Measurements from ENCODE around the gene NEXN.

The NEXN gene

DNA sequence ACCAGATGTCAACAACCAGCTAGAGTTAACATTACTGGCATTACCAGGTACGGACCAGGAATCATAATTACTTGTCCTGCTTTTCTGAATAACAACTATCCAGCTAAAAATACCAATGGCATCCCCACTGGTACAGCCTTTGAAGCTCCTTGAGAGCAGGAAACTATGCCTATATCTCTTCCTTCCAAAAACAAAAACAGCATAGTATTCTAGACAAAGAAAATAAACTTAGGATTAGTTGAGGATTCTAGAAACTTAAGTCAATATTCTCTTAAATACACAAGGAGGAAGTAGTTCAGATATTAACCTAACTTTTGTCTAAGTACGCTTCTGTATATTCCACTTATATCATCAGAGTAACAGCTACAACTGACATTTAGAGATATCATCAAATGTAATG is 87.5 kb downstream of the NEXN start:
- no peaks in the 10 kb centered on the region for H3K27me3 ChIP-seq (ENCODE audit: control insufficient read depth, low read length)

DNA sequence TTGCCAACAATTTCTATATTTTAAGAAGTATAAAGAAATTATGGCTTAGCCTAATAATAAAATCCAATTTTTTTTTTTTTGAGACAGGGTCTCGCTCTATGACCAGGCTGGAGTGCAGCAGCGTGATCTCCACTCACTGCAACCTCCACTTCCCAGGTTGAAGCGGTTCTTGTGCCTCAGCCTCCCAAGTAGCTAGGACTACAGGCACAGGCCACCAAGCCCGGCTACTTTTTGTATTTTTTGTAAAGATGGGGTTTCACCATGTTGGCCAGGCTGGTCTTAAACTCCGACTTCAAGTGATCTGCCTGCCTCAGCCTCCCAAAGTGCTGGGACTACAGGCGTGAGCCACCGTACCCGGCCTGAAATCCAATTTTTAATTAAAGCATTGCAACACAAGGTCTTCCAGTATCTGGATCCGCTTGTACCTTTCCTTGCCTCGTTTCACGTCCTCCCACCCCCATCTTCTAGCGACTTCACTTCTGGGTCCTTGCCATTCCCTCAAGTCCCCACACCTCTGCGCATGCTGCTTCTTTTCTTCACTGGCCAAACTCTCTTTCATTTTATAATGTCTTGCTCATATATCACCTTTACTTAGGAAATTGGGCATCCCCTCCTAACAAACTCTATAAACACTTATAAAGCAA is 88.1 kb downstream of the NEXN start:
- Histone ChIP-seq H3K4me3 (ENCODE audit: low read length) (peak overlapping the region; percentile 86), H3K4me1 (ENCODE audit: control insufficient read depth, low read length) (peaks cover 44% of the 10 kb centered on the region), H4K20me1 (ENCODE audit: control insufficient read depth, insufficient read depth, low read depth, low read length) (peaks cover 49% of the 10 kb centered on the region), H3K4me2 (ENCODE audit: low read length) (peak overlapping the region; percentile 87), H3K79me2 (ENCODE audit: control insufficient read depth, low read length) (peaks cover 96% of the 10 kb centered on the region), H3K9me2 (replicated peaks; ENCODE audit: control insufficient read depth, low read length) (no peaks in the 10 kb centered on the region), H3K9me3 (ENCODE audit: control insufficient read depth, insufficient read depth, low read length) (no peaks in the 10 kb centered on the region), H3K27me3 (ENCODE audit: control insufficient read depth, low read length) (no peaks in the 10 kb centered on the region), H3F3A (ENCODE audit: control insufficient read depth, insufficient read depth) (no peaks in the 10 kb centered on the region; the same call in 1 of the 2 replicates), H3K36me3 (ENCODE audit: control insufficient read depth, low read length) (peaks cover 73% of the 10 kb centered on the region), H3K27ac (ENCODE audit: low read depth, low read length) (no peak overlapping the region)
- TF ChIP-seq CTCF (IDR thresholded peaks at IDR 0.05; ENCODE audit: low read depth, low read length, poor library complexity, severe bottlenecking) (no peak), EZH2phosphoT487 (IDR thresholded peaks at IDR 0.05; ENCODE audit: borderline replicate concordance, low read length) (no peak)

More for the DNA sequence above, 87.5 kb downstream of the NEXN start:
- Histone ChIP-seq H3F3A (ENCODE audit: control insufficient read depth, insufficient read depth) (no peaks in the 10 kb centered on the region; the same call in 1 of the 2 replicates), H3K4me1 (ENCODE audit: control insufficient read depth, low read length) (peaks cover 38% of the 10 kb centered on the region), H4K20me1 (ENCODE audit: control insufficient read depth, insufficient read depth, low read depth, low read length) (peaks cover 49% of the 10 kb centered on the region), H3K9me3 (ENCODE audit: control insufficient read depth, insufficient read depth, low read length) (no peaks in the 10 kb centered on the region), H3K9me2 (replicated peaks; ENCODE audit: control insufficient read depth, low read length) (no peaks in the 10 kb centered on the region), H3K4me2 (ENCODE audit: low read length) (peak overlapping the region; percentile 87), H3K4me3 (ENCODE audit: low read length) (peak overlapping the region; percentile 86), H3K79me2 (ENCODE audit: control insufficient read depth, low read length) (peaks cover 96% of the 10 kb centered on the region), H3K27ac (ENCODE audit: low read depth, low read length) (no peak overlapping the region), H3K36me3 (ENCODE audit: control insufficient read depth, low read length) (peaks cover 74% of the 10 kb centered on the region)
- TF ChIP-seq EZH2phosphoT487 (IDR thresholded peaks at IDR 0.05; ENCODE audit: borderline replicate concordance, low read length) (no peak), CTCF (IDR thresholded peaks at IDR 0.05; ENCODE audit: low read depth, low read length, poor library complexity, severe bottlenecking) (no peak)

DNA sequence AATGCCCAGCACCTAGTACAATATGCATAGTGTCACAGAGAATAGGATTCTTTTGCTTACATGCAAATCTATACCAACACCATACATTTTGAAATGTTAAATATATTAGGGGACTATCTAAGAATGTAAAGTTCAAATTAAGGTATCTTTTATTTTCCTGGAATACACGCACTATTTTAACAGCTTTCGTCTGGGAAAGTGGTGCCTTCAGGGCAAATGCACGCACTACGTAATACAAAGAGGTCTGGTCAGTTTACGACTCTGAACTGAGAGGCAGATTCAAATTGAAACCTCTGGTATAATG is 89.5 kb downstream of the NEXN start:
- no peaks in the 10 kb centered on the region for H3K9me2 ChIP-seq (replicated peaks; ENCODE audit: control insufficient read depth, low read length)
- H3K4me3 ChIP-seq (ENCODE audit: low read length): peak overlapping the region; percentile 86
- peak overlapping the region; percentile 86 for H3K27ac ChIP-seq (ENCODE audit: low read depth, low read length)
- H3F3A ChIP-seq (ENCODE audit: control insufficient read depth, insufficient read depth): no peaks in the 10 kb centered on the region; the same call in 1 of the 2 replicates
- H3K79me2 ChIP-seq (ENCODE audit: control insufficient read depth, low read length): peaks cover 94% of the 10 kb centered on the region
- no peaks in the 10 kb centered on the region for H3K27me3 ChIP-seq (ENCODE audit: control insufficient read depth, low read length)
- H4K20me1 ChIP-seq (ENCODE audit: control insufficient read depth, insufficient read depth, low read depth, low read length): peaks cover 39% of the 10 kb centered on the region
- peaks cover 71% of the 10 kb centered on the region for H3K36me3 ChIP-seq (ENCODE audit: control insufficient read depth, low read length)
- H3K4me1 ChIP-seq (ENCODE audit: control insufficient read depth, low read length): peaks cover 45% of the 10 kb centered on the region
- peak overlapping the region; percentile 87 for H3K4me2 ChIP-seq (ENCODE audit: low read length)
- TF ChIP-seq EZH2phosphoT487 (IDR thresholded peaks at IDR 0.05; ENCODE audit: borderline replicate concordance, low read length) (no peak), CTCF (IDR thresholded peaks at IDR 0.05; ENCODE audit: low read depth, low read length, poor library complexity, severe bottlenecking) (no peak)
- H3K9me3 ChIP-seq (ENCODE audit: control insufficient read depth, insufficient read depth, low read length): no peaks in the 10 kb centered on the region
